ENCODE data around the gene ZNF784.

ZNF784 gene

GRCh38 chr19:55602104-55603001 is 22.0 kb downstream of the ZNF784 start:
- DNase-seq (ENCODE audit: low read depth in 2 of 2): no peak

DNA sequence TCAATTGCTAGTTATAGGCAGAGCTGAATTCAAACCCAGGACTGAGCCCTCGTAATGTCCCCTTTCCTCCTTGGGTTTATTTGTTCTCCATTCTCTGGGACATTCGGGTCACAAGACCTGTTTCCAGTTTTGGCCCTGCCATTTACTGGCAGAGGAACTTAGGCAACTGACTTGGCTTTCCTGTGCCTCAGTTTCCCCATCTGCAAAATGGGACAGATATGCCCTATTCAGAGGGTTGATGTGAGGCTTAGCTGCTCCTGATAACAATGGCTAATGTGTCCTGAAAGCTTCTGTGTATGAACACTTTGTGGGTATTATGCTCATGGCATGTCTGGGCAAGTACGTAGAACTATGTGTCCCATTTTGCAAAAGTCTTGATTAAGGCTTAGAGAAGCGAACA is 23.3 kb downstream of the ZNF784 start:
- DNase-seq (ENCODE audit: low read depth in 2 of 2): no peak

GRCh38 chr19:55600662-55601028 is 23.7 kb downstream of the ZNF784 start:
- no peak for DNase-seq (ENCODE audit: low read depth in 2 of 2)

DNA sequence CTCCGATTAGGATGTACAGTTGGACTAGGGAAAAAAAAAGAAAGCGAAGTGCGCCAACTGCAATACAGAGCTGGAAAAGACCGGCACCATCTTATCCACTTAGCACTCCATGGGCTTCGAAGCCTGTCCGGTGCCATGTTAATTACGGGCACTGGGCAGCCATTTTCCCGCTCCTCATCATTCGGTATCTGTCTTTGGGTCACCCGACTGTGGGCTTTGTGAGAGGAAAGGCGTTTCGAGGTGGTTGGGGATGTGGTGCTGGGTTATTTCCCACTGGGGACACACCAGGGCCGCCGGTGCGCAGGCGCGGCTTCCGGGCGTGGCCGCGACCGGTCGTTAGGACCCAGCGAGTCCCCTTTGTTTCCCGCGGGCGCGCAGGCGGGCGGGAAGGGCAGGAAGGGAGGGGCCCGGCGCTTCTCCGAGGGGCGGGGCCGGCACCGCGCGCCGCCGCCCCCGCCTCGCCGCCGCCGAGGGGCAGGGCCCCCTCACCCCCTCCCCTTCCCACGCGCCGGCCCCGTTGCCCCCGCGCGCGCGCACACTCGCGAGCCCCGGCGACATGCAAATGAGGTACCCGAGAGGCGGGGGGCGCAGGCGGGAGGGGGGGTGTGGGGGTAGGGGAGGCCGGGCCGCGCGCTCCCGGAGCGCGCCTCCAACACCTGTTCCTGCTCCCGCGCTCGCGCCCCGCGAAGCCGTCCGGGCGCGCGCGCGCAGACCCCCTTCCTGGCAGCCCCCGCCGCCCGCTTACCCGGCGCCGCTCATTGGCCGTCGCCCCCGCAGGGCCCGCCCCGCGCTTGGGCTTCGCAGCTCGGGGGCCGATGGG is 24.3 kb downstream of the ZNF784 start, which contains the start of gene ZNF524:
TSS of gene ZNF524 (plus strand) at position 447 of the 820 bp plus-strand sequence. CDS start 1,825 bp downstream, outside the sequence.
- peak; percentile 65 to 66 for DNase-seq (ENCODE audit: low read depth in 2 of 2)

- peak; percentile 92 to 93 for DNase-seq (ENCODE audit: low read depth in 2 of 2)
Observed at GRCh38 chr19:55599468-55599841, 24.9 kb downstream of the ZNF784 start, which contains the start of gene FIZ1. FIZ1 (minus strand) TSS chr19:55599517; CDS start chr19:55597865, 1,652 bp downstream.

GRCh38 chr19:55598719-55599467 is 25.5 kb downstream of the ZNF784 start:
- DNase-seq (ENCODE audit: low read depth in 2 of 2): peak; percentile 80 to 87

DNA sequence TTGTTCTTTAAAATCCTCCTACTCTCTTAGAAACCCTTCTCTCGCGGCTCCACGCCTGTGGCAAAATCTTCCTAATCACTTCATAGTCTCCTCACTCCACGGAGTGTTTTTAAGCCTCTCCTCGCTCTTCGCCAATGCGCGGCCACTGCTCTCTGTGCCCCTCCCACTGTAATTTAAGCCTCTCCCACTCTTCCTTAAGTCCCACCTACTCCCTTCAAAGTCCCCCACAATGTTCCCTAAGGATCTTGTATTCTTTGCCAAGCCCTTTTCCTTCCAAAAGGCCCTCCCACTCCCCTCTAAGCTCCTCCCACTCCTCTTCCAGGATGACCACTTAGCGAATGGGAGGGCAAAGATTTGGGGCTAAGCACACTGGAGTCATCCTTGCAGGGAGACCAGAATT is 26.3 kb downstream of the ZNF784 start:
- no peak for DNase-seq (ENCODE audit: low read depth in 2 of 2)

- DNase-seq (ENCODE audit: low read depth in 2 of 2): no peak
Observed at GRCh38 chr19:55597501-55597921, 26.9 kb downstream of the ZNF784 start.

DNA sequence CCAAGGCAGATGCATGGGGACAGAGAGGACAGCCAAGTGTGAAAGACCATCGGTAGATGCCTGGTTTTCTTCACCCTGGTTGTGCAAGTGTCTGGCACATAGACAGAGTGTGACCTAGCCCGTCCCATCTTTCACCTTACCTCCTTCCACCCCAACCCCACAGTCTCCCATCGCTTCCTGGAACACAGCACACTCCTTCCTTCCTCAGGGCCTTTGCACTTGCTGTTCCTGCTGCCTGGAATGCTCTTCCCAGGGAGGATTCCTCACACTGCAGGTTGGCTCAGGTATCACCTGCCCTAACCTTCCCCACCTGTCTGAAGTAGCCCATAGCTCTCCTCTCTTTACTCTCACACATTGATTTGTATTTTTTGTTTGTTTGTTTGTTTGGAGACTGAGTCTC is 28.1 kb downstream of the ZNF784 start:
- no peak for DNase-seq (ENCODE audit: low read depth in 2 of 2)

GRCh38 chr19:55594996-55595545 is 29.3 kb downstream of the ZNF784 start:
- no peak for DNase-seq (ENCODE audit: low read depth in 2 of 2)

- DNase-seq (ENCODE audit: low read depth in 2 of 2): no peak
Observed at GRCh38 chr19:55593096-55593772, 31.1 kb downstream of the ZNF784 start.

DNA sequence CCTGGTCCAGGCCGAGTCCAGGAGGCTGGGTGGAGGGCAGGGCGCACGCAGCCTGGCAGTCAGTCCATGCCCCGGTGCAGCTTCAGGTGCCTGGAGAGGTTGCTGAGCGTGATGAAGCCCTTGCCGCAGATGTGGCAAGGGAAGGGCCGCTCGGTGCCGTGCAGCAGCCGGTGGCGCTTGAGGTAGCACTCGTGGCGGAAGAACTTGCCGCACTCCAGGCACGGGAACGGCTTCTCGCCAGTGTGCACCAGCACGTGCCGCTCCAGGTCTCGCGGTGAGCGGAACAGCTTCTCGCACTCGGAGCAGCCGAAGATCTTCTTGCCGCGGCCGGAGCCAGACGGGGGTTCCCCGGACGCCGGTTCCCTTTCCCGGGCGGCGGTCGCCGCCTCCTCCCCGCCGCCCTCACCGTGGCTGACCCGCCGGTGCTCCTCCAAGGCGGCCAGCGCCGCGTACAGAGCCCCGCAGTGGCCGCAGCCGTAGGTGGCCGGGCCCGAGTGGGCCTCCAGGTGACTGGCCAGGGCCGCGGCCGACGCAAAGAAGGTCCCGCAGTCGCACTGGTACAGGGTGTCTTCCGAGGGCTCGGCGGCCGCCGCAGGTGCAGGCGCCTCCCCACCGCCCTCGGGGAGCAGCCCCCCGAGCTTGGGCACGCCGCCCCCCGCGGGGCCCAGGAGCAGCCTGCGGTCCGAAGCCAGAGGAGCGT is 31.8 kb downstream of the ZNF784 start:
- no peak for DNase-seq (ENCODE audit: low read depth in 2 of 2)

DNA sequence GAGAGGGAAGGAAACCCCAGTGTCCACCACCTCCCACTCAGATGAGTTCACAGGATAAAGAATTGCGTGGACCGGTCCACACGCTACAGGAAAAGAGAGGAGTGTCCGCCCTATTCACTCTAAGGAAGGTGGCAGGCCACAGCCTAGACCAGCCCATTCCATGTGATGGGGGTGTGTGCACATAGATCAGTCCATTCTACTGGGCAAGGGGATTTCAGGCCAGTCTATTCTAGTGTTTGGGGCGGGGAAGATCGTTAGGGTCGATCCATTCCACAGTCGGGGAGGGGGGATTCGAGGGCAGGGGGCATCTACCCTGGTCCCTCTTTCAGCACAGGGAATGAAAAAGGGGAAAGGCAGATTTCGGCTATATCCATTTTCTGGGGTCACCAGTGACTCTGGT is 32.8 kb downstream of the ZNF784 start:
- DNase-seq (ENCODE audit: low read depth in 2 of 2): no peak

- DNase-seq (ENCODE audit: low read depth in 2 of 2): no peak
Observed at GRCh38 chr19:55590617-55591016, 33.7 kb downstream of the ZNF784 start.

DNA sequence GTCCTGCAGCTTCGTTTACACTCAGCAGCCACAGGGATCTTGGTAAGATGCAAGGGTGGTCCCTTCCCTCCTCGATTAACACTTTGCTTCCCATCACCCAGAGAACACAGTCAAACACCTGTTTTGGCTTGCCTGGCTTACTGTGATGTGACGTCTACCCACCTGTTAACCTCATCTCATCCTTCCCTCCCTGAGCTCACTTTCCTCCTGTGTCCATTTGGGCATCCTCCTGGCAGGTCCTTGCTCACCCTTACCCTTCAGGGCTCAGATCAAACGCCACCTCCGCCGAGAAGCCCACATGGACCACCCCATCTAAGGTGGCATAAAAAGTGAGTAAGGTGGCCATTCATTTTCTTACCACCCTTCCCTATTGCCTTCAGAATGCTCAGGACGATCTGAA is 34.3 kb downstream of the ZNF784 start:
- no peak for DNase-seq (ENCODE audit: low read depth in 2 of 2)

DNA sequence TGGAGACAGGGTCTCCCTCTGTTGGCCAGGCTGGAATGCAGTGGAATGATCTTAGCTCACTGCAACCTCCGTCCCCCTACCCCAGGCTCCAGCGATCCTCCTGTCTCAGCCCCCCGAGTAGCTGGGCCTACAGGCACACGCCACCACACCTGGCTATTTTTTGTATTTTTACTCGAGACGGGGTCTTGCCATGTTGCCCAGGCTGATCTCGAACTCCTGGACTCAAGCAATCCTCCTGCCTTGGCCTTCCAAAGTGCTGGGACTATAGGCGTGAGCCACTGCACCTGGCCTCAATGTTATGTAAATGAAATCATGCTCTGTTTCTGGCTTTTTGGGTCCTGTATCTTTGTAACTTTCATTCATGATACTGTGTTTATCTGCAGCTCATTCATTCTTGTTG is 35.6 kb downstream of the ZNF784 start:
- DNase-seq (ENCODE audit: low read depth in 2 of 2): no peak

GRCh38 chr19:55586976-55587668 is 37.2 kb downstream of the ZNF784 start:
- DNase-seq (ENCODE audit: low read depth in 2 of 2): peak; percentile 80 to 86

- no peak for DNase-seq (ENCODE audit: low read depth in 2 of 2)
Observed at GRCh38 chr19:55585658-55586339, 38.6 kb downstream of the ZNF784 start.

DNA sequence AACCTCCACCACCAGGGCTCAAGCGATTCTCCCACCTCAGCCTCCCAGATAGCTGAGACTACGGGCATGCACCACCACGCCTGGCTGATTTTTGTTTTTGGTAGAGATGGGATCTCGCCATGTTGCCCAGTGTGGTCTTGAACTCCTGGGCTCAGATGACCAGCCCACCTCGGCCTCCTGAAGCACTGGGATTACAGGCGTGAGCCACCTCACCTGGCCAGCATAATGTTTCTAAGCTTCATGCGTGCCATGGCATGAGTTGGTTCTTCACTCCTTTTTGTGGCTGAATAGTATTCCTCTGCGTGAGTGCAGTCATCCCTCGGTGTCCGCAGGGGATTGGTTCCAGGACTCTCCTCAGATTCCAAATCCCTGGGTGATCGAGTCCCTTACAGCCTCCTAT is 39.5 kb downstream of the ZNF784 start:
- DNase-seq (ENCODE audit: low read depth in 2 of 2): no peak
